Skeletal muscle satellite cell (primary cell): ENCODE results near the gene EPN1.

Experiments
- H3K27me3 ChIP-seq: 2 replicates; pipeline ENCODE4 v1.7.0; 2013; ENCODE audit warnings: low read length; ENCODE audit not compliant: control insufficient read depth, insufficient read depth
- H3K36me3 ChIP-seq: 2 replicates; pipeline ENCODE4 v1.7.0; 2013; ENCODE audit warnings: mild to moderate bottlenecking, control low read depth, low read length; ENCODE audit not compliant: insufficient read depth
- H3K4me1 ChIP-seq: 2 replicates; pipeline ENCODE4 v1.7.0; 2013; ENCODE audit warnings: low read length; ENCODE audit not compliant: control insufficient read depth, insufficient read depth
- H3K4me2 ChIP-seq: 2 replicates; pipeline ENCODE4 v1.7.0; 2013; ENCODE audit warnings: mild to moderate bottlenecking, low read length
- H3K4me3 ChIP-seq: 2 replicates; pipeline ENCODE4 v1.7.0; 2013; ENCODE audit warnings: low read length
- H3K9ac ChIP-seq: 2 replicates; pipeline ENCODE4 v1.7.0; 2013; ENCODE audit warnings: mild to moderate bottlenecking, low read depth, low read length, moderate library complexity
- H3K9me3 ChIP-seq: replicated peaks from 2 replicates; pipeline ENCODE4 v1.7.0; 2013; ENCODE audit warnings: mild to moderate bottlenecking, control low read depth, low read length

The EPN1 gene

DNA sequence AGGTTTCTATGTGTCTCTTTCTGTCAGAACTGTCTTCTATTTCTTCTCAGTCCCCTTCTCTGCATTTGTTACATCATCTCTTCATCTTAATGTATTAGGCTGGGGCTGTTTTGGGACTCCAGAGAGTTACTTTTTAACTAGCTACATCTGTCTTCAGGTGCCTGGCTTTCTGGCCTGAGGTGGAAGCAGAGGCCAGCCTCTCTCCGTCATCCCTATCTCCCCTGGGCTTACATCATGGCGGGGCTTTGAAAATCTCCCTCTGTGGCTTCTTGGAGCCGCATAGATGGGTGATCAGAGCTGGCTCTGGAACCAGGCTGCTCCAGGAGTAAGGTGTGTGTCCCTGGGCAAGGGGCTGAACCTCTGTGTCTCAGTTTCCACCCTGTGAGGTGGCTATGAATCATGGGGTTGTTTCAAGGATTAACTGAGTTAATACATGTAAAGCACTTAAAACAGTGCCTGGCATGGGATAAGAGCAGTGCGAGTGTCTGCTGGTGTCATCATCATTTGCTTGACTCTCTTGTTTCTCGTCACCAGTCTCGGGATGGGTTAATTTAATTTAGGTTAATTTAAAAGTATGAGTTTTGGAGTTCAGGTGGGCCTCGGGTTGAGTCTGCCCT lies 2.0 kb downstream of the EPN1 start:
- Histone ChIP-seq H3K4me1 (peaks cover 37% of the 10 kb centered on the region), H3K36me3 (peaks cover 48% of the 10 kb centered on the region), H3K9me3 (no peaks in the 10 kb centered on the region), H3K9ac (peak overlapping the region; percentile 87), H3K4me2 (peak overlapping the region; percentile 88), H3K4me3 (peak overlapping the region; percentile 76), H3K27me3 (no peaks in the 10 kb centered on the region)

DNA sequence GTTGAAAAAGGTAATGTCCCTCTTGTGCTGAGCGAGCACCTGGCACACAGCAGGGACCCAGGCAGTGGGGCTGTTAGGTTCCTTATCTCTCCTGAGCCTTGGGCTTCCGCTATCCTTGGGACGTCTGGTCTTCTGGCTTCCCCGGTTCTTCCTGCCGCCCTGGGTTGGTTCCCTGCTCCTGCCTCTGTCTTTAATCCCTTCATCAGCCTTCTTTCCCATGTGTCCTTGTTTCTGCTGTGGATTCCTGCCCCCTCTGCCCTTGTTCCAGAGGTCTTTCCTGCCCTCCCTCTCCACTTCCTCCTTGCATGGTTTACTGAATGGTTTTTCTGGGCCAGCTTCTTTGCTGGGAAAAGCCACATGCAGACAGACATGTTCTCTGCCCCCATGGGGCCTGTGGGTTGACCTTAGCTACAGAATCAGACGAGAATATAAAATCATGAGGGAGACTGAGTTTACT lies 2.6 kb downstream of the EPN1 start:
- no peaks in the 10 kb centered on the region for H3K9me3 ChIP-seq
- H3K4me2 ChIP-seq = peak overlapping the region; percentile 88
- no peaks in the 10 kb centered on the region for H3K27me3 ChIP-seq
- H3K4me1 ChIP-seq = peaks cover 33% of the 10 kb centered on the region
- H3K36me3 ChIP-seq = peaks cover 47% of the 10 kb centered on the region
- no peak overlapping the region for H3K9ac ChIP-seq
- no peak overlapping the region for H3K4me3 ChIP-seq

DNA sequence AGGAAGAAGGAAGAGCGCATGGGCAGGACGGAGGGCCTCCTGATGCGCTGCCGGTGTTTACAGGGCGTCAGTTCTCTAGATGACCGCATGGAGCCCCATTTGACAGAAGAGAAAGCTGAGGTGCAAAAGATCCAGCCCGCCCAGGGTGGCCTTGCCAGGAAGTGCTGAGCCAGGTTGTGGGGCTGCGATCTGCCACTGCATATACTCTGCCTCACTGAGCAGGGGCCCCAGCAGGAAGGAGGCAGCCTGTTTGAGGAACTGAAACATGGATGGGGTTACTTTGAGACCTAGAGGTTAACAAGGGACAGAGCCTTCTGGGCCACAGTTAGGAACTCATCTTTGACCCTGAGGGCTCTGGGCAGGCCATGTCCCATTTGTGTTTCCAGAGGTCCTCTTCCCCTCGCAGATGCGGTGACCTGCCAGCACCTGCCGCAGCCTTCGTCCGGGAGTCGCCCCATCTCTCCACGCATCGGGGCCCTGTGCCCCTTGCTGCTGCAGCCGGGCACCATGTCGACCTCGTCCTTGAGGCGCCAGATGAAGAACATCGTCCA lies 3.2 kb downstream of the EPN1 start:
- no peak overlapping the region for H3K4me3 ChIP-seq
- H3K9me3 ChIP-seq = no peaks in the 10 kb centered on the region
- H3K36me3 ChIP-seq = peaks cover 47% of the 10 kb centered on the region
- no peak overlapping the region for H3K9ac ChIP-seq
- H3K27me3 ChIP-seq = no peaks in the 10 kb centered on the region
- peaks cover 33% of the 10 kb centered on the region for H3K4me1 ChIP-seq
- H3K4me2 ChIP-seq = no peak overlapping the region

DNA sequence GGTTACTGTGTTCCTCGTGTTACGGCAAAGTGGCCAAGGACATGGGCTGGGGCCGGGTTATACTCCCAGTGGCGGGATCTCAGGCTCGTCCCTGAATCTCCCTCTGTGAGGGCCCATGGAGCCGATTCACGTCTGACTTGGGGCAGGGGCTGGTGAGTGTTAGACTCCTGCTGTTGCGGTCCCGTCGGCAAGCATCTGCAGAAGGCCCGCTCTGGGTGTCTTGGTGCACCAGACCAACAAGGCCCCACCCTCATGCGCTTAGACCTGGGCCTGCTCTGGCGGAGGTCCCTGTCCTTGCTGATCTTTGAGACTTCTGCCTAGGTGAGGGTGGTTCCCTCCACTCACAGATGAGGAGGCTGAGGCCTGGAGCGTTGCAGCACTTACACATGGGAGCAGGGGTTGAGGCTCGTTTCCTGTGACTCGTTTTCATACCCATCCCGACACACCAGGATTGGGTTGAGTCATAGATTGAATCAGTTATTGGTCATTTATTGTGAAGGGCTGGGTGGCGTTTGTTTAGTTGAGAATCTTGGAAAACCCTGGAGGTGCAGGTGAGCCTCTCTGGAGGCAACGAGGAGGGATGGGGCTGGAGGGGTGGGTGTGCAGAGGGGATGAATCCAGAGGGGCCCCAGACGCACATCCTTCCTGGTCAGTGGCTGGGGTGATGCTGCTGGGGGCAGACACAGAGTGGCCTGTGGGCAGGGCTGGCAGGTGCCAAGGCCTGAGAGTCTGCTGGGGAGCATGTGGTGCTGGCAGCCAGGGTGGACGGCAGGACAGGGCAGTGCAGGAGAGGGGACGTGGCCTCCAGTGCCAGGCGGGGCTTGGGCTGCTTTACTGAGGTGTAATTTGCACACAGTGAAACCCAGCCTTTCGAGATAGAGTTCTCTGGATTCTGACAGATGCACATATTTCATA lies 4.6 kb downstream of the EPN1 start:
- Histone ChIP-seq H3K9ac (no peak overlapping the region), H3K4me3 (no peak overlapping the region), H3K4me2 (no peak overlapping the region), H3K27me3 (no peaks in the 10 kb centered on the region), H3K4me1 (peaks cover 29% of the 10 kb centered on the region), H3K9me3 (no peaks in the 10 kb centered on the region), H3K36me3 (peaks cover 53% of the 10 kb centered on the region)

DNA sequence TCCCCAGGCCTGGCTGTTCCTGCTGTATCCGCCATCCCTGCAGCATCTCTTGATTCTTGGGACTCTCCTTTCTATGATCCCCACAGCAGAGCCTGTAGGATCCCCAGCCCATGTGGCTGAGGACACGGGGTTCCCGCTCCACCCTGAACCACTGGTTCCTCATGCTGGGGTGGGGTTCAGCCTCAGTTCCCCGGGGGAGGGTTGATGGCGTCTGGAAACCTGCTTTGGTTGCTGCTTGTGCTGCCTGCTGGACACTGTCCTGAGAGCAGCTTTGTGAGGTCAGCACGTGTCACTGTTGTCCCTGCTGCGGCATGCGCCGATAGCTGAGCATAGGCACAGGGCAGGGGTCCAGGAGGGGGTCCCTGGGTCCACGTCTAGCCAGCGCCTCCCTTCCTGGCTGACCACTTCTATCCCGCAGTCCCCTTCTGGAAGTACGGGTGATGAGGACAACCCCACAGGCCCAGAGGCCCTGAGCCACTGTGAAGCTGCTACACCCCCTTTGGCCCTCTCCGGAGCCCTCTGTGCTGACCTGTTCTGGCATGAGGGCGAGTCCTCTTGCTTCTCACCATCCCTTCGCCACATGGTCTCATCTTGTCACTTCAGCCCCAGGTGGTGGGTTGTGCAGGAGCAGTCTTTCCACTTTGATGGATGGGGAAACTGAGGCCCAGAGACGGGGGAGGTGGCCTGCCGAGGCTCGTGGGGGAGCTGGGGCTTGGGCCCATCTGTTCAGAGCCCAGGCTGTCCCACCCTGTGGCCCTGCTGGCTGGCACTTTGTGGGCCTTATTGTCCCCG lies 5.5 kb downstream of the EPN1 start:
- no peaks in the 10 kb centered on the region for H3K9me3 ChIP-seq
- no peak overlapping the region for H3K4me3 ChIP-seq
- peaks cover 61% of the 10 kb centered on the region for H3K36me3 ChIP-seq
- H3K9ac ChIP-seq = no peak overlapping the region
- peaks cover 26% of the 10 kb centered on the region for H3K4me1 ChIP-seq
- no peak overlapping the region for H3K4me2 ChIP-seq
- no peaks in the 10 kb centered on the region for H3K27me3 ChIP-seq

DNA sequence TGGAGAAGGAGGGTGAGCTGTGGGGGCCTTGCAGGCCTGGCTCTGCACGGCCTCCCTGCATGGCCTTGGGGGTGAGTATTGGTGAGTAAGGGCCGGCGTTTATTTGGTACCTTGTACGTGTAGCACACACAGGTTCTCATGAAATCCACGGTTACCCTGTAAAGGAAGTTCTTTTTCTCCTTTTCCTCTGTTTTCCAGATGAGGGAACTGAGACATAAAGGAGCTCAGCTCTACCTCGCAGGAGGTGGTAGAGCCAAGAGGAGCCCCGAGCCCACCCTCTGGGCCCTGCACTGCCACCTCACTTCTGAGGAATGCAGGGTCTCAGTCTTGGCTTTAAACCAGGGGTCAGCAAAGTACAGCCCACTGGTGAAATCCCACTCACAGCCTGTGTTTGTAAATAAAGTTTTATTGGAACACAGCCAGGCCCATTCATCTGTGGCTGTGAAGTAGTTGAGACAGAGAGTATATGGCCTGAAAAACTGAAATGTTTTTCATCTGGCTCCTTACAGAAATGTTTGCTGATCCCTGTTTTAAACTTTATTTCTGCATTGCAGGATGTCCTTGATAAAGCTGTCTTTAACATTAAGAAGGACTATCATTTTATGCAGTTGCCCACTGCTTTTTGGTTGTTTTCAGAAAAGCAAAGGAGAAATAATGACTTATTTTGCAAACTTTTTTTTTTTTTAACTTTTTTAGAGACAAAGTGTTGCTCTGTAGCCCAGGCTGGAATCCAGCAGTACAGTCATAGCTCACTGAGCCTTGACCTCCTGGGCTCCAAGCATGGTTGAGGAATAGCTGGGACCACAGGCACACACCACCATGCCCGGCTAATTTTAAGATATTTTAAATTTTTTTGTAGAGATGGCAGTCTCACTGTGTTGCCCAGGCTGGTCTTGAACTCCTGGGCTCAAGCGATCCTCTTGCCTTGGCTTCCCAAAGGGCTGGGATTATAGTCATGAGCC lies 6.4 kb downstream of the EPN1 start:
- no peak overlapping the region for H3K4me3 ChIP-seq
- no peak overlapping the region for H3K9ac ChIP-seq
- H3K4me2 ChIP-seq = no peak overlapping the region
- H3K4me1 ChIP-seq = peaks cover 26% of the 10 kb centered on the region
- H3K36me3 ChIP-seq = peaks cover 70% of the 10 kb centered on the region
- H3K9me3 ChIP-seq = no peaks in the 10 kb centered on the region
- no peaks in the 10 kb centered on the region for H3K27me3 ChIP-seq

DNA sequence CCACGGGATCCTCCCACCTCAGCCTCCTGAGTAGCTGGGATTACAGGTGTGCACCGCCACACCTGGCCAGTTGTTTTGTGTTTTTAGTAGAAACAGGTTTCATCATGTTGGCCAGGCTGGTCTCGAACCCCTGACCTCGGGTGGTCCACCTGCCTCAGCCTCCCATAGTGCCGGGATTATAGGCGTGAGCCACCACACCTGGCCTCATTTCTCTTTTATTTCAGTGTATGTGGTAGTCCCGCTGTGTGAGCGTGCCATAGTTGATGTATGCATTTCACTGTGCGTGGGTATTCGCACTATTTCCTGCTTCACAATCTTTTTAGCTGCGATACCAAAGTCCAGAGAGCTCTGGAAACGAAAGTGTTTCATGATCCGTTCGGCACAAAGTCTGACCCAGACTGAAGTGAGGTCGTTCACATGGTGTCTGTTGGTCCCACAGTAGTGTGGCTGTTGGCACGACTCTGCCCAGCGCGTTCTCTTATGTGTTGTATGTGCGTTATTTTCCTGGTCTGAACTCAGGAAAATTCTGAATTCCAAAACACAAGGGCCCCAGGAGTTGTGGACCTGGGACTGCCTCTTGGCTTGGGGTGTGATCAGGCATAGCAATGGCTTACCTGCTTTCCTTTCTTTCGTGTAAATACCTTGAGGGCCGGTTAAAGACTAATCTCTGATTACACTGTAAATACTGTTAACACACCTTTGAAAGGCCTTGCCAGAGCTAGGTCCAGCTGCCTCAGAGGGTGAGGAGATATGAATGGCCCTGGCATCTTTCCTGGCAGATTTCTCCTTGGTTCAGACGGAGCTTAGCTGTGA lies 8.6 kb downstream of the EPN1 start:
- H3K36me3 ChIP-seq = peaks cover 71% of the 10 kb centered on the region
- peaks cover 11% of the 10 kb centered on the region for H3K4me1 ChIP-seq
- no peak overlapping the region for H3K4me3 ChIP-seq
- H3K9me3 ChIP-seq = no peaks in the 10 kb centered on the region
- H3K4me2 ChIP-seq = no peak overlapping the region
- no peaks in the 10 kb centered on the region for H3K27me3 ChIP-seq
- no peak overlapping the region for H3K9ac ChIP-seq

DNA sequence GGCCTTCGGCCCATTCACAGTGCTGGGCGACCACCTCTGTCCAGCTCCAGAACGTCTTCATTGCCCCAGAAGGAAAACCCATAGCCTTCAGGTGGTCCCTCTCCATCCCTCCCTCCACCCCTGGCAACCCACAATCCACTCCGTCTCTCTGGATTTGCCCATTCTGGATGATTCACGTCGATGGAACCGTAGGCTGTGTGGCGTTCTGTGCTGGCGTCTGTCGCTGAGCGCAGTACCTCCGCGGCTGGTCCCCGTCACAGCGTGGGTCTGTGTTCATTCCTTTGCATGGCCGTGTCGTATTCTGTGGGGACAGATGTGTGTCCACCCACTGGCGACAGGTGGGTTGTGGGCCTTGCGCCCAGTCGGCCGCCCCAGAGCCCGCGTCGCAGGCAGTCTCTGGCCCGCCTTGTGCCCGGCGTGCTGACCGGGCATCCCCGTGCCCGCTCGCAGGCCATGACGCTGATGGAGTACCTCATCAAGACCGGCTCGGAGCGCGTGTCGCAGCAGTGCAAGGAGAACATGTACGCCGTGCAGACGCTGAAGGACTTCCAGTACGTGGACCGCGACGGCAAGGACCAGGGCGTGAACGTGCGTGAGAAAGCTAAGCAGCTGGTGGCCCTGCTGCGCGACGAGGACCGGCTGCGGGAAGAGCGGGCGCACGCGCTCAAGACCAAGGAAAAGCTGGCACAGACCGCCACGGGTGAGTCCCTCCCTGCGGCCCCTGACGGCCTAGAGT lies 10.1 kb downstream of the EPN1 start:
- H3K4me3 ChIP-seq = no peak overlapping the region
- no peak overlapping the region for H3K9ac ChIP-seq
- no peak overlapping the region for H3K4me2 ChIP-seq
- no peaks in the 10 kb centered on the region for H3K27me3 ChIP-seq
- no peaks in the 10 kb centered on the region for H3K4me1 ChIP-seq
- no peaks in the 10 kb centered on the region for H3K9me3 ChIP-seq
- H3K36me3 ChIP-seq = peaks cover 71% of the 10 kb centered on the region

DNA sequence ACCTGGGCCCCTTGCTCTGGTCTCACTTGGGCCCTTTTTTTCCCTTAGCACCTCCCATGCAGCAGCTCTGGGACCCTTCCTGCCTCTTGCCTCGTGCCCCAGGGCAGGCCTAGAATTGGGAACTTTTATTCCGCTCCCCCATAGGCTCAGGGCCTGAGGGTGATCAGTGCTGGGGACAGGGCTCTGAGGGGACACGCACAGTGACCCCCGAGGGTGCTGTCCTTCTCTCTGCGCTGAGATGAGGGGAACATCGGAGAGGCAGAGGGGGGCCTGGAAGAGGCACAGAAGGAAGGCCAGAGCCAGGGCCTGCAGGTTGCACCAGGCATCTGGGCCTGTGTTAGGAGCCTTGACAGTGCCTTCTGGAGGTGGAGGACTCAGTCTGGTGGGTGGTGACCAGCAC lies 10.8 kb downstream of the EPN1 start:
- no peak overlapping the region for H3K4me3 ChIP-seq
- no peak overlapping the region for H3K9ac ChIP-seq
- H3K9me3 ChIP-seq = no peaks in the 10 kb centered on the region
- H3K4me2 ChIP-seq = no peak overlapping the region
- H3K4me1 ChIP-seq = no peaks in the 10 kb centered on the region
- peaks cover 67% of the 10 kb centered on the region for H3K36me3 ChIP-seq
- H3K27me3 ChIP-seq = no peaks in the 10 kb centered on the region
